ENCODE data around the gene SNX32. TPM values are rescaled to one million over a fixed set of nuclear protein-coding genes. Genes with fewer than 3 reads are reported as not detected.
A peak's percentile ranks its signal among the peaks of the same experiment; 100 is the strongest.

The SNX32 gene
- total RNA-seq, 2 experiments from 2014 or later: 0.44 to 1.6 TPM

- peak overlapping the region; percentile 42 for H3K4me3 Mint-ChIP-seq
- H3K36me3 Mint-ChIP-seq (ENCODE audit: low read depth): peaks cover 59% of the 10 kb centered on the region
These were observed 50.3 kb downstream of the SNX32 start for GRCh38 chr11:65883786-65884715.

DNA sequence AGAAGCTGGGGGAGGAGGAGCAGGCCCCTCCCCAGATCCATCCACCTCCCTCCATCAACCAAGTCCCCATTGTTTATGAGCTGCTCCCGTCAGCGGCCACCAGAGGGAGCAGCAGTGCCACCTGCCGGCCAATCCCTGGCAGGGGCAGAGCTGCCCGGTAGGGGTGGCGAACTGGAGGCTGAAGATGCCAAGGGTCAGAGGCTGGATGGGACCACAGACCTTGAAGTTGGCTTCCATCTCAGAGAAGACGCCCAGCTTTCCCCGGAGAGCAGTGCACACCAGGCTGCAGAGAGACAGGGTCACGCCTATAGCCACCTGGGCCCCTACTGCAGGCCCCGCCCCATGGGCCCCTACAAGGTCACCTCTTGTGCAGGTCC lies 50.9 kb downstream of the SNX32 start:
- H3K36me3 Mint-ChIP-seq (ENCODE audit: low read depth): peaks cover 56% of the 10 kb centered on the region
- no peaks in the 10 kb centered on the region for H3K9me3 Mint-ChIP-seq (ENCODE audit: insufficient read depth)
- H3K4me1 Mint-ChIP-seq (ENCODE audit: low read depth): peaks cover 85% of the 10 kb centered on the region
- peak overlapping the region; percentile 77 for H3K27ac Mint-ChIP-seq
- CTCF ChIA-PET: interaction anchor here (0.6 to 19.5 kb wide), 49 partner anchors 9 to 383 kb away, joined by 3 to 584 read pairs (median 6); partner anchors contain the start of genes AP5B1, C11orf68, CFL1 and EFEMP2
- DNase-seq (peak; percentile 88), ATAC-seq (peak; percentile 50)
- POLR2A ChIA-PET: interaction anchor here (0.7 to 19.3 kb wide), 11 partner anchors 9 to 173 kb away, joined by 3 to 305 read pairs (median 6); partner anchors contain the start of genes BANF1, CFL1, EIF1AD and KAT5
- H3K27me3 Mint-ChIP-seq (ENCODE audit: low read depth): no peaks in the 10 kb centered on the region
- peak overlapping the region; percentile 42 for H3K4me3 Mint-ChIP-seq

More at GRCh38 chr11:65883786-65884715, 50.3 kb downstream of the SNX32 start:
- H3K4me1 Mint-ChIP-seq (ENCODE audit: low read depth): peaks cover 85% of the 10 kb centered on the region
- no peaks in the 10 kb centered on the region for H3K27me3 Mint-ChIP-seq (ENCODE audit: low read depth)
- ChIA-PET CTCF (interaction anchor here (0.6 to 19.5 kb wide), 47 partner anchors 8 to 384 kb away, joined by 3 to 584 read pairs (median 7); partner anchors contain the start of genes AP5B1, C11orf68, CFL1 and EFEMP2), POLR2A (interaction anchor here (0.7 to 19.3 kb wide), 9 partner anchors 10 to 172 kb away, joined by 3 to 305 read pairs (median 6); partner anchors contain the start of genes BANF1, CFL1, EIF1AD and KAT5)
- DNase-seq (no peak), ATAC-seq (no peak)
- no peaks in the 10 kb centered on the region for H3K9me3 Mint-ChIP-seq (ENCODE audit: insufficient read depth)
- peak overlapping the region; percentile 77 for H3K27ac Mint-ChIP-seq

GRCh38 chr11:65885231-65885630 lies 51.5 kb downstream of the SNX32 start:
- ATAC-seq: no peak
- Mint-ChIP-seq H3K36me3 (ENCODE audit: low read depth) (peaks cover 56% of the 10 kb centered on the region), H3K27ac (peak overlapping the region; percentile 77), H3K27me3 (ENCODE audit: low read depth) (no peaks in the 10 kb centered on the region), H3K9me3 (ENCODE audit: insufficient read depth) (no peaks in the 10 kb centered on the region), H3K4me3 (no peak overlapping the region), H3K4me1 (ENCODE audit: low read depth) (peaks cover 85% of the 10 kb centered on the region)
- no peak for DNase-seq
- POLR2A ChIA-PET: interaction anchor here (1.1 to 19.3 kb wide), 9 partner anchors 9 to 173 kb away, joined by 3 to 305 read pairs (median 7); partner anchors contain the start of genes CFL1, KAT5 and MUS81
- CTCF ChIA-PET: interaction anchor here (0.6 to 19.5 kb wide), 47 partner anchors 9 to 382 kb away, joined by 3 to 584 read pairs (median 7); partner anchors contain the start of genes AP5B1, C11orf68, CFL1 and EFEMP2

DNA sequence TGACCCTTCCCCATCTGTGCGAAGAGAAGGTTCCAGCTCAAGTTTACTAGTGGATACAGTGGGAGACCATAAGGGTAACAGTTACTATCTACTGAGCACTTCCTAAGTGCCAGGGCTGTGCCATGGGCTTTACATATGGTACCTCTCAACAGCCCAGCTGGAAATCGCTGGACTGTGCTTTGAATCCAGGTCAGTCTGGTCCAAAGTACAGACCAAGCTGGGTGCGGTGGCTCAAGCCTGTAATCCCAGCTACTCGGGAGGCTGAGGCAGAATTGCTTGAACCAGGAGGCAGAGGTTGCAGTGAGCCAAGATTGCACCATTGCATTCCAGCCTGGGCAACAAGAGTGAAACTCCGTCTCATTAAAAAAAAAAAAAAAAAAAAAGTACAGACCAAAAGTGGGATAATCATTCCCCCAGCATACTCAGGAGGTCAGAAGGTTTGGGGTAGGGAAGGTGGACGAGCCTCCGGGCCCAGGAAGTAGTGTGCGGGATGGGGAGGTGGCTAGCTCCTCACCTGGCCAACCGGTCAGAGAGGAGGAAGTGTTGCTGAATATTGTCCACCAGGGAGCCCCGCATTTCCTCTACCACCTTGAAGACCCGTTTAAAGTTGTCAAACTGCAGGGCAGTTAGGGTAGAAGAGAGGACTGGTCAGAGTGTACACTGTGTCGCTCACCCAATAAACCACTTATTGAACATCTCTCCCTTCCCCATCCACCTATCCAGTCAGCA lies 52.2 kb downstream of the SNX32 start:
- Mint-ChIP-seq H3K4me3 (peak overlapping the region; percentile 98), H3K4me1 (ENCODE audit: low read depth) (peaks cover 80% of the 10 kb centered on the region)

DNA sequence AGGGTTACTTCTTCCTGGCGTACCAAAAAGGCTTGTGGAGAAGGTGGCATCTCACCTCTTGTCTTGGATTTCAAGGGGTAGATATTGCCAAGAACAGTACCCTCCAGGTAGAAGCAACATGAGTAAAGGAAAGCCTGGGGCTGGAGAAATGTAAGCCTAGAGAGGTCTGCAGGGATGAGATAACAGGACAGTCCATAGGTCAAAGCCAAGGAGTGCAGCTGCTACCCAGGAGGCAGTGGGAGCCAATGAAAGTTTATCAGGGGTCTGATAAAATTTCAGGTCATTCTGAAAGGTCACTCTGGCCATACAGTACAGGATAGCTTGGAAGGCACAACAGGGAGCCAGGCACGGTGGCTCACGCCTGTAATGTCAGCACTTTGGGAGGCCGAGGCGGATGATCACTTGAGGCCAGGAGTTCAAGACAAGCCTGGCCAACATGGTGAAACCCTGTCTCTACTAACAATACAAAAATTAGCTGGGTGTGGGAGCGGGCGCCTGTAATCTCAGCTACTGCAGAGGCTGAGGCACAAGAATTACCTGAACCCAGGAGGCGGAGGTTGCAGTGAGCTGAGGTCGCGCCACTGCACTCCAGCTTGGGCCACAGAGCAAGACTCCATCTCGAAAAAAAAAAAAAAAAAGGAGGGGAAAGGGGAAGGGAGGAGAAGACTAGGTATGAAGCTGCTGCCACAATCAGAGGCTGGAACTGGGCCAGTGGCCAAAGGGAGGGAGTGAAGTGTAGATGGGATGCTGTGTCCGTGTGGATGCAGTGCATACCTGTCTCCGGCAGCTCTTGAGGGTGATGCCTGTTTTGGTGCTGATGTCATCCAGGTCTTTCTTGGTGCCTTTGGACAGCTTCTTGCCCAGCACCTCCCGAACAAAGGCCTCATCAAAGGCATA lies 53.3 kb downstream of the SNX32 start:
- peak overlapping the region; percentile 98 for H3K4me3 Mint-ChIP-seq
- no peaks in the 10 kb centered on the region for H3K9me3 Mint-ChIP-seq (ENCODE audit: insufficient read depth)
- ChIA-PET CTCF (interaction anchor here (0.7 to 19.5 kb wide), 23 partner anchors 9 to 175 kb away, joined by 3 to 584 read pairs (median 7); partner anchors contain the start of genes AP5B1, C11orf68, CFL1 and EFEMP2), POLR2A (interaction anchor here (0.5 to 19.3 kb wide), 3 partner anchors 33 to 86 kb away, joined by 3 to 305 read pairs (median 3); partner anchors contain the start of genes CFL1 and MUS81)
- no peak for ATAC-seq
- DNase-seq: no peak
- no peaks in the 10 kb centered on the region for H3K27me3 Mint-ChIP-seq (ENCODE audit: low read depth)
- H3K36me3 Mint-ChIP-seq (ENCODE audit: low read depth): peaks cover 49% of the 10 kb centered on the region
- peaks cover 69% of the 10 kb centered on the region for H3K4me1 Mint-ChIP-seq (ENCODE audit: low read depth)
- H3K27ac Mint-ChIP-seq: peak overlapping the region; percentile 96

More for the DNA sequence above, 52.2 kb downstream of the SNX32 start:
- Mint-ChIP-seq H3K9me3 (ENCODE audit: insufficient read depth) (no peaks in the 10 kb centered on the region), H3K36me3 (ENCODE audit: low read depth) (peaks cover 48% of the 10 kb centered on the region), H3K27ac (no peak overlapping the region), H3K27me3 (ENCODE audit: low read depth) (no peaks in the 10 kb centered on the region)
- no peak for DNase-seq
- no peak for ATAC-seq
- ChIA-PET CTCF (interaction anchor here (0.6 to 19.5 kb wide), 27 partner anchors 8 to 214 kb away, joined by 3 to 584 read pairs (median 10); partner anchors contain the start of genes AP5B1, C11orf68, CFL1 and EFEMP2), POLR2A (interaction anchor here (0.5 to 19.3 kb wide), 7 partner anchors 8 to 174 kb away, joined by 3 to 305 read pairs (median 8); partner anchors contain the start of genes CFL1, KAT5 and MUS81)

GRCh38 chr11:65887723-65888162 lies 54.0 kb downstream of the SNX32 start:
- Mint-ChIP-seq H3K27ac (peak overlapping the region; percentile 96), H3K36me3 (ENCODE audit: low read depth) (peaks cover 51% of the 10 kb centered on the region), H3K4me3 (peak overlapping the region; percentile 98), H3K27me3 (ENCODE audit: low read depth) (no peaks in the 10 kb centered on the region), H3K9me3 (ENCODE audit: insufficient read depth) (no peaks in the 10 kb centered on the region), H3K4me1 (ENCODE audit: low read depth) (peaks cover 69% of the 10 kb centered on the region)
- ATAC-seq (no peak), DNase-seq (no peak)
- ChIA-PET POLR2A (interaction anchor here (0.6 to 19.3 kb wide), 12 partner anchors 8 to 115 kb away, joined by 3 to 305 read pairs (median 6); partner anchors contain the start of genes BANF1, CFL1, CTSW and EIF1AD), CTCF (interaction anchor here (0.8 to 19.5 kb wide), 34 partner anchors 8 to 183 kb away, joined by 3 to 584 read pairs (median 6); partner anchors contain the start of genes AP5B1, BANF1, C11orf68 and CFL1)

DNA sequence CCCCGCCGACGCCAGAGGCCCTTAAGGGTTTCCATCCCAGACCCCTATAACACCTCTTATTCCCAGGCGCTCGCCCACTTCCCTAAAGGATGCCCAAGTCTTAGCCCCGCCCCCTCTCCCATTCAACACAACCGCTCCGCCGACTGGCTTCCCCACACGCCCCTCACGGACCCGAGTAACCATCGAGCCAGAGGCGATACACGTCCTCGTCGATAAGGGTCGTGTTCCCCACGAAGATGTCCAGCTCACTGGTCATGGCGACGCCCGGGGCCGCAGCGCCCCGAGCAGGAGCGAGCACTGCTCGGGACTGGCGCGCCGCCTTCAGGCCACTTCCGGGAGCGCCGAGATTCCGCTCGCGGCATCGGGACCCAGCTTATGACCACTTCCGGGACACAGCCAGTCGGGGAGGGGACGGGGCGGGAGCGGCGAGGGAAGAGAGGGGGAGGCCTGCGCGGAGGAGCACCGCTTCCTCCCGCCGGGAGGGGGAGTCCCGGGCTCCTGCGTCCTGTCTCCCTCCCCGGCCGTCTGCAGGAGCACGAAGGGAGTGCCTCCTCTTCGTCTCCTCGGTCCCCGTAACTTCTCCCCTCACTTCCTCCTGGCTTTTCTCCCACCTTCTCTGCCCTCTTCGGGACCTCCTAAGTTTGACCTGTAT lies 54.5 kb downstream of the SNX32 start, which contains the start of gene FIBP:
Gene FIBP, minus strand, starts transcription at position 309 of the 652 bp plus-strand sequence. Its CDS starts 53 bp downstream, at position 256.
- Mint-ChIP-seq H3K4me3 (peak within 1 kb of the TSS; percentile 98), H3K9me3 (ENCODE audit: insufficient read depth) (no peaks in the 10 kb centered on the region), H3K4me1 (ENCODE audit: low read depth) (peaks cover 70% of the 10 kb centered on the region), H3K27ac (peak within 1 kb of the TSS; percentile 96), H3K27me3 (ENCODE audit: low read depth) (no peaks in the 10 kb centered on the region), H3K36me3 (ENCODE audit: low read depth) (peaks cover 47% of the 10 kb centered on the region)
- DNase-seq (peak; percentile 98), ATAC-seq (peak; percentile 62)
- ChIA-PET CTCF (interaction anchor here (0.7 to 19.5 kb wide), 36 partner anchors 9 to 313 kb away, joined by 3 to 584 read pairs (median 6); partner anchors contain the start of genes AP5B1, BANF1, C11orf68 and CFL1), POLR2A (interaction anchor here (0.8 to 19.3 kb wide), 12 partner anchors 8 to 114 kb away, joined by 3 to 305 read pairs (median 8); partner anchors contain the start of genes BANF1, C11orf68, CFL1 and CTSW)

DNA sequence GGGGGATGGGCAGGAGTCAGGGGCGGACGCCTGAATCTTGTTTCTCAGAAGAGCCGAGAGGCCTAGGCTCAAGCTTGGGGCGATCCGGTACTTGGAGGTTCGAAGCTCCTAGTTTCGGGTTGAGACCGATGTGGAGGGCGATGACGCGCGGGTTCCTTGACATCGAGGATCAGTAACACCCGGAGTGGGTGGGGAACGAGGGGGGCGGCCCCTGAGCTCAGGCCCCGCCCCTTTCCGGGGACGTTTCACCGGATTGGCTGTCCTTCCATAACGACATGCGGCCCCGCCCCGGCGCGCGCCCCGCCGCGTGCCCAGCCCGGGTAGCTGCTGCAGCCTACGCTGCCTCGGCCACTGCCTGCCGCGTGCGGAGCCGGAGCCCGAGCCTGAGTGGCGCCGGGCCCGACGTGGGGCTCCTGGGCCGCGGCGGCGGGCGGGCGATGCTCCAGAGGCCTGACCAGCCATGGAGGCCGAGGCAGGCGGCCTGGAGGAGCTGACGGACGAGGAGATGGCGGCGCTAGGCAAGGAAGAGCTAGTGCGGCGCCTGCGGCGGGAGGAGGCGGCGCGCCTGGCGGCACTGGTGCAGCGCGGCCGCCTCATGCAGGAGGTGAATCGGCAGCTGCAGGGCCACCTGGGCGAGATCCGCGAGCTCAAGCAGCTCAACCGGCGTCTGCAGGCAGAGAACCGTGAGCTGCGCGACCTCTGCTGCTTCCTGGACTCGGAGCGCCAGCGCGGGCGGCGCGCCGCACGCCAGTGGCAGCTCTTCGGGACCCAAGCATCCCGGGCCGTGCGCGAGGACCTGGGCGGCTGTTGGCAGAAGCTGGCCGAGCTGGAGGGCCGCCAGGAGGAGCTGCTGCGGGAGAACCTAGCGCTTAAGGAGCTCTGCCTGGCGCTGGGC lies 56.8 kb downstream of the SNX32 start, which contains the start of gene CCDC85B:
Gene CCDC85B, plus strand, starts transcription at position 350 of the 895 bp plus-strand sequence. Its CDS starts 111 bp downstream, at position 461.
- Mint-ChIP-seq H3K9me3 (ENCODE audit: insufficient read depth) (no peaks in the 10 kb centered on the region), H3K4me1 (ENCODE audit: low read depth) (peaks cover 64% of the 10 kb centered on the region), H3K27me3 (ENCODE audit: low read depth) (no peaks in the 10 kb centered on the region), H3K27ac (peak within 1 kb of the TSS; percentile 96), H3K4me3 (peak within 1 kb of the TSS; percentile 98), H3K36me3 (ENCODE audit: low read depth) (peaks cover 30% of the 10 kb centered on the region)
- POLR2A ChIA-PET: interaction anchor here (0.6 to 19.3 kb wide), 30 partner anchors 11 to 472 kb away, joined by 3 to 305 read pairs (median 4); partner anchors contain the start of genes BANF1, C11orf68, CFL1 and CTSW
- ATAC-seq (peak; percentile 72), DNase-seq (peak; percentile 99)
- CTCF ChIA-PET: interaction anchor here (0.6 to 19.5 kb wide), 30 partner anchors 7 to 575 kb away, joined by 3 to 584 read pairs (median 8); partner anchors contain the start of genes AP5B1, BANF1, C11orf68 and CFL1
